IPS-15b (cell line): ENCODE data around the gene ATAD3A.
A peak's percentile ranks its signal among the peaks of the same experiment; 100 is the strongest.

Experiments used
- H3K27me3 ChIP-seq: one replicate; pipeline ENCODE4 v1.6.1; 2013; ENCODE audit warnings: low read length; ENCODE audit not compliant: control insufficient read depth, insufficient read depth
- H3K36me3 ChIP-seq: one replicate; pipeline ENCODE4 v1.6.1; 2013; ENCODE audit warnings: low read length; ENCODE audit not compliant: control insufficient read depth, insufficient read depth
- H3K4me1 ChIP-seq: one replicate; pipeline ENCODE4 v1.6.1; 2013; ENCODE audit warnings: mild to moderate bottlenecking, low read length; ENCODE audit not compliant: control insufficient read depth, insufficient read depth
- H3K4me3 ChIP-seq: one replicate; pipeline ENCODE4 v1.5.1; 2013; ENCODE audit warnings: low read depth, low read length
- H3K9ac ChIP-seq: one replicate; pipeline ENCODE4 v1.6.1; 2013; ENCODE audit warnings: low read depth, mild to moderate bottlenecking, low read length
- H3K9me3 ChIP-seq: one replicate; pipeline ENCODE4 v1.6.1; 2013; ENCODE audit warnings: mild to moderate bottlenecking, low read length; ENCODE audit not compliant: control insufficient read depth, insufficient read depth

The ATAD3A gene

GRCh38 chr1:1547011-1547410 lies 35.0 kb downstream of the ATAD3A start:
- no peaks in the 10 kb centered on the region for H3K9me3 ChIP-seq
- no peak overlapping the region for H3K9ac ChIP-seq
- H3K36me3 ChIP-seq: peaks cover 29% of the 10 kb centered on the region
- H3K4me1 ChIP-seq: no peaks in the 10 kb centered on the region
- no peak overlapping the region for H3K4me3 ChIP-seq
- H3K27me3 ChIP-seq: no peaks in the 10 kb centered on the region

- no peak overlapping the region for H3K4me3 ChIP-seq
- peaks cover 26% of the 10 kb centered on the region for H3K36me3 ChIP-seq
- no peak overlapping the region for H3K9ac ChIP-seq
- H3K4me1 ChIP-seq: no peaks in the 10 kb centered on the region
- H3K27me3 ChIP-seq: no peaks in the 10 kb centered on the region
- H3K9me3 ChIP-seq: no peaks in the 10 kb centered on the region
Measured at GRCh38 chr1:1547476-1547875, 35.5 kb downstream of the ATAD3A start.

- no peak overlapping the region for H3K4me3 ChIP-seq
- H3K27me3 ChIP-seq: no peaks in the 10 kb centered on the region
- no peaks in the 10 kb centered on the region for H3K9me3 ChIP-seq
- H3K36me3 ChIP-seq: peaks cover 17% of the 10 kb centered on the region
- no peaks in the 10 kb centered on the region for H3K4me1 ChIP-seq
- no peak overlapping the region for H3K9ac ChIP-seq
Measured at GRCh38 chr1:1548591-1548990, 36.6 kb downstream of the ATAD3A start.

GRCh38 chr1:1550087-1550486 lies 38.1 kb downstream of the ATAD3A start:
- H3K9ac ChIP-seq: no peak overlapping the region
- H3K36me3 ChIP-seq: peaks cover 13% of the 10 kb centered on the region
- no peaks in the 10 kb centered on the region for H3K27me3 ChIP-seq
- no peak overlapping the region for H3K4me3 ChIP-seq
- H3K4me1 ChIP-seq: no peaks in the 10 kb centered on the region
- H3K9me3 ChIP-seq: no peaks in the 10 kb centered on the region

- H3K27me3 ChIP-seq: no peaks in the 10 kb centered on the region
- H3K4me1 ChIP-seq: no peaks in the 10 kb centered on the region
- H3K36me3 ChIP-seq: peaks cover 13% of the 10 kb centered on the region
- no peak overlapping the region for H3K4me3 ChIP-seq
- H3K9ac ChIP-seq: no peak overlapping the region
- no peaks in the 10 kb centered on the region for H3K9me3 ChIP-seq
Measured at GRCh38 chr1:1550591-1551432, 38.9 kb downstream of the ATAD3A start.

- no peaks in the 10 kb centered on the region for H3K27me3 ChIP-seq
Measured at GRCh38 chr1:1551524-1552262, 39.7 kb downstream of the ATAD3A start.

GRCh38 chr1:1552263-1552639 lies 40.3 kb downstream of the ATAD3A start:
- Histone ChIP-seq H3K36me3 (peaks cover 9% of the 10 kb centered on the region), H3K27me3 (no peaks in the 10 kb centered on the region), H3K4me3 (no peak overlapping the region), H3K9ac (peak overlapping the region; percentile 24), H3K9me3 (no peaks in the 10 kb centered on the region), H3K4me1 (no peaks in the 10 kb centered on the region)

More at GRCh38 chr1:1551524-1552262, 39.7 kb downstream of the ATAD3A start:
- Histone ChIP-seq H3K4me3 (no peak overlapping the region), H3K36me3 (peaks cover 13% of the 10 kb centered on the region), H3K4me1 (no peaks in the 10 kb centered on the region), H3K9me3 (no peaks in the 10 kb centered on the region), H3K9ac (peak overlapping the region; percentile 24)

- no peaks in the 10 kb centered on the region for H3K27me3 ChIP-seq
- H3K9me3 ChIP-seq: no peaks in the 10 kb centered on the region
- no peak overlapping the region for H3K4me3 ChIP-seq
- peaks cover 5% of the 10 kb centered on the region for H3K36me3 ChIP-seq
- no peak overlapping the region for H3K9ac ChIP-seq
- H3K4me1 ChIP-seq: no peaks in the 10 kb centered on the region
Measured at GRCh38 chr1:1553821-1554494, 42.0 kb downstream of the ATAD3A start.

GRCh38 chr1:1554550-1554925 lies 42.6 kb downstream of the ATAD3A start:
- Histone ChIP-seq H3K4me3 (no peak overlapping the region), H3K36me3 (peaks cover 5% of the 10 kb centered on the region), H3K9me3 (no peaks in the 10 kb centered on the region), H3K9ac (no peak overlapping the region), H3K4me1 (no peaks in the 10 kb centered on the region), H3K27me3 (no peaks in the 10 kb centered on the region)

- H3K27me3 ChIP-seq: no peaks in the 10 kb centered on the region
- no peaks in the 10 kb centered on the region for H3K9me3 ChIP-seq
- no peak overlapping the region for H3K4me3 ChIP-seq
- no peaks in the 10 kb centered on the region for H3K4me1 ChIP-seq
- H3K9ac ChIP-seq: peak overlapping the region; percentile 37
- peaks cover 5% of the 10 kb centered on the region for H3K36me3 ChIP-seq
Measured at GRCh38 chr1:1554926-1555915, 43.3 kb downstream of the ATAD3A start.

GRCh38 chr1:1556505-1556904 lies 44.5 kb downstream of the ATAD3A start:
- Histone ChIP-seq H3K4me3 (no peak overlapping the region), H3K9ac (no peak overlapping the region), H3K27me3 (no peaks in the 10 kb centered on the region), H3K4me1 (no peaks in the 10 kb centered on the region), H3K9me3 (no peaks in the 10 kb centered on the region), H3K36me3 (peaks cover 7% of the 10 kb centered on the region)
